Natural killer cell (primary cell): ENCODE measurements around the gene MKRN1. TPM values are rescaled to one million over a fixed set of nuclear protein-coding genes. Genes with fewer than 3 reads are reported as not detected.

Source experiments
- ATAC-seq, 3 donors: fragments of 150-1000 bp in 2 of 3; fragments of 200-7000 bp in 1 of 3; cut with Tn5 transposase; 1 replicate in 1 of 3; 2 replicates in 2 of 3; pipeline ENCODE4 v1.10.0; 2021; ENCODE audit warnings: mild to moderate bottlenecking in 2 of 3, moderate library complexity in 2 of 3
- DNase-seq, 2 donors: peaks; one replicate each; pipeline versions ENCODE4 v3.0.0 to v3.0.0-alpha.2; 2013 to 2021; ENCODE audit warnings: mixed read lengths in 1 of 2
- H3K27ac ChIP-seq: one replicate; pipeline ENCODE4 v1.5.1; 2013; ENCODE audit warnings: mild to moderate bottlenecking, low read length
- H3K27me3 ChIP-seq: one replicate; pipeline ENCODE4 v1.6.1; 2013; ENCODE audit warnings: low read length; ENCODE audit not compliant: control insufficient read depth, insufficient read depth
- H3K36me3 ChIP-seq: one replicate; pipeline ENCODE4 v1.6.1; 2013; ENCODE audit warnings: low read length; ENCODE audit not compliant: control insufficient read depth, insufficient read depth
- H3K4me1 ChIP-seq: one replicate; pipeline ENCODE4 v1.6.1; 2013; ENCODE audit warnings: low read length; ENCODE audit not compliant: control insufficient read depth, insufficient read depth
- H3K4me3 ChIP-seq: one replicate; pipeline ENCODE4 v1.5.1; 2013; ENCODE audit warnings: low read length
- H3K9me3 ChIP-seq: one replicate; pipeline ENCODE4 v1.6.1; 2013; ENCODE audit warnings: low read length; ENCODE audit not compliant: control insufficient read depth, insufficient read depth
- H3K27ac Mint-ChIP-seq, 2 donors: one replicate each; pipeline ENCODE4 v1.8.0; 2022; ENCODE audit warnings: mild to moderate bottlenecking in 2 of 2, mixed read lengths in 2 of 2, moderate library complexity in 1 of 2
- H3K27me3 Mint-ChIP-seq, 2 donors: one replicate each; pipeline ENCODE4 v1.8.0; 2022; ENCODE audit warnings: low read depth in 2 of 2, mixed read lengths in 2 of 2
- H3K36me3 Mint-ChIP-seq: one replicate; pipeline ENCODE4 v1.8.0; 2022; ENCODE audit warnings: mixed read lengths
- H3K4me1 Mint-ChIP-seq, 2 donors: one replicate each; pipeline ENCODE4 v1.8.0; 2022; ENCODE audit warnings: mixed read lengths in 2 of 2
- H3K4me3 Mint-ChIP-seq: one replicate; pipeline ENCODE4 v1.8.0; 2022; ENCODE audit warnings: mild to moderate bottlenecking, moderate library complexity, mixed read lengths
- H3K9me3 Mint-ChIP-seq, 2 donors: one replicate each; pipeline ENCODE4 v1.8.0; 2022; ENCODE audit warnings: mixed read lengths in 2 of 2
- CTCF ChIP-seq: fragments of 200-600 bp; IDR thresholded peaks from one replicate; pipeline ENCODE4 v1.8.0; 2022; ENCODE audit warnings: antibody characterized with exemption
- WGBS: methylation state at CpG from one replicate; pipeline ENCODE4 v1.1.7; 2013; ENCODE audit warnings: missing lambda C conversion rate; ENCODE audit not compliant: insufficient coverage; 5-methylcytosine and 5-hydroxymethylcytosine counted together
- intact Hi-C: fragments of 100-400 bp; cut with micrococcal nuclease; formaldehyde crosslinking; loops from one replicate; pipeline ENCODE4 v1.14.2; 2022
- total RNA-seq, 4 donors: library from RNA; stranded (reverse); fragments of 120-200 nt in 1 of 4; gene quantifications; one replicate each; pipeline versions ENCODE4 v1.2.3 to v1.2.4, GENCODE V29; 2013 to 2022

The MKRN1 gene
- total RNA-seq, 3 donors from 2014 or later (not counting 1 experiment from before 2014, with no cell fraction given) = 119 to 146 (median 136) TPM

GRCh38 chr7:140497241-140497769 is 18.0 kb upstream of the MKRN1 start:
- no peak for TF ChIP-seq CTCF
- WGBS = 100% methylated on average over 3 of the region's 5 CpGs
- H3K27me3 Mint-ChIP-seq = no peaks in the 10 kb centered on the region
- ATAC-seq (no peak), DNase-seq (no peak)
- Histone ChIP-seq H3K27ac (no peak overlapping the region), H3K4me3 (no peak overlapping the region), H3K4me1 (no peaks in the 10 kb centered on the region), H3K36me3 (no peaks in the 10 kb centered on the region), H3K9me3 (no peaks in the 10 kb centered on the region), H3K27me3 (no peaks in the 10 kb centered on the region)
- H3K36me3 Mint-ChIP-seq = no peaks in the 10 kb centered on the region
- H3K9me3 Mint-ChIP-seq = no peaks in the 10 kb centered on the region
- intact Hi-C loops = no loop called here
- H3K4me3 Mint-ChIP-seq = no peak overlapping the region
- no peaks in the 10 kb centered on the region for H3K4me1 Mint-ChIP-seq
- H3K27ac Mint-ChIP-seq = no peak overlapping the region

- intact Hi-C loops = no loop called here
- ATAC-seq (no peak), DNase-seq (no peak)
- H3K4me3 Mint-ChIP-seq = no peak overlapping the region
- H3K4me1 ChIP-seq = no peaks in the 10 kb centered on the region
- no peaks in the 10 kb centered on the region for H3K36me3 ChIP-seq
- TF ChIP-seq CTCF = no peak
- H3K9me3 Mint-ChIP-seq = no peaks in the 10 kb centered on the region
- H3K9me3 ChIP-seq = no peaks in the 10 kb centered on the region
- no peak overlapping the region for H3K27ac Mint-ChIP-seq
- no peak overlapping the region for H3K27ac ChIP-seq
- H3K4me3 ChIP-seq = no peak overlapping the region
- no peaks in the 10 kb centered on the region for H3K36me3 Mint-ChIP-seq
- H3K27me3 Mint-ChIP-seq = no peaks in the 10 kb centered on the region
- 90% methylated on average over 9 of the region's 9 CpGs for WGBS
- H3K4me1 Mint-ChIP-seq = no peaks in the 10 kb centered on the region
- no peaks in the 10 kb centered on the region for H3K27me3 ChIP-seq
Measured at GRCh38 chr7:140495514-140496097, 16.3 kb upstream of the MKRN1 start.

GRCh38 chr7:140494867-140495266 is 15.6 kb upstream of the MKRN1 start:
- intact Hi-C loops = no loop called here
- no peak for TF ChIP-seq CTCF
- H3K36me3 Mint-ChIP-seq = no peaks in the 10 kb centered on the region
- no peak overlapping the region for H3K27ac Mint-ChIP-seq
- H3K9me3 Mint-ChIP-seq = no peaks in the 10 kb centered on the region
- H3K27me3 Mint-ChIP-seq = no peaks in the 10 kb centered on the region
- no peak for DNase-seq
- Histone ChIP-seq H3K27ac (no peak overlapping the region), H3K4me3 (no peak overlapping the region), H3K4me1 (no peaks in the 10 kb centered on the region), H3K9me3 (no peaks in the 10 kb centered on the region), H3K36me3 (no peaks in the 10 kb centered on the region), H3K27me3 (no peaks in the 10 kb centered on the region)
- 85% methylated on average over 9 of the region's 9 CpGs for WGBS
- H3K4me1 Mint-ChIP-seq = no peaks in the 10 kb centered on the region
- ATAC-seq = no peak
- no peak overlapping the region for H3K4me3 Mint-ChIP-seq

DNA sequence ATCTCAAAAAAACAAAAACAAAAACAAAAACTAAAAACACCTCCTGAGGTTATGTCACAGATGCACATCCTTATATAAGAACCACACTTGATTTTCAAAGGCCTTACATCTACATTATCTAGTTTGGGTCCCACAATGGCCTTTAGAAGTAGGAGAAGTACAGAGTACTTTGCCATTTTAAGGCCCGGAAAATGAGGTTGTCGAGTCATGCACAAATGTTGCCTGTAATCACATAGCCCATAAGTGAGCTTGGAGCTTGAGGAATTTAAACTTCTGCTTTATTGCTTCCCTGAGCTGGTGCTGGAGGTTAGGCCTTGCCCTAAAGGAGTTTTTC is 9.7 kb upstream of the MKRN1 start:
- Histone ChIP-seq H3K27ac (no peak overlapping the region), H3K4me1 (no peaks in the 10 kb centered on the region), H3K27me3 (no peaks in the 10 kb centered on the region), H3K36me3 (no peaks in the 10 kb centered on the region), H3K9me3 (no peaks in the 10 kb centered on the region), H3K4me3 (no peak overlapping the region)
- H3K36me3 Mint-ChIP-seq = no peaks in the 10 kb centered on the region
- no peaks in the 10 kb centered on the region for H3K4me1 Mint-ChIP-seq
- WGBS = 50% methylated on average over 2 of the region's 2 CpGs
- no peak overlapping the region for H3K27ac Mint-ChIP-seq
- no peak for DNase-seq
- H3K27me3 Mint-ChIP-seq = peaks cover 4 to 9% of the 10 kb centered on the region in 2 donors
- H3K9me3 Mint-ChIP-seq = no peaks in the 10 kb centered on the region
- intact Hi-C loops = no loop called here
- no peak for TF ChIP-seq CTCF
- ATAC-seq = no peak
- no peak overlapping the region for H3K4me3 Mint-ChIP-seq
